NCI-H1092 treated with DMSO at 0.1 percent for 48 hours (cell line): ENCODE data around the gene C10orf120.

ENCODE experiments used
- DNase-seq: peaks from one replicate; lab custom pipeline; 2025; lab: John Stamatoyannopoulos, UW

C10orf120 gene

GRCh38 chr10:122660696-122661095, 39.0 kb downstream of the C10orf120 start:
- no peak for DNase-seq

- DNase-seq = no peak
Observed at GRCh38 chr10:122659651-122660050, 40.0 kb downstream of the C10orf120 start.

GRCh38 chr10:122659126-122659525, 40.5 kb downstream of the C10orf120 start:
- DNase-seq = no peak

DNA sequence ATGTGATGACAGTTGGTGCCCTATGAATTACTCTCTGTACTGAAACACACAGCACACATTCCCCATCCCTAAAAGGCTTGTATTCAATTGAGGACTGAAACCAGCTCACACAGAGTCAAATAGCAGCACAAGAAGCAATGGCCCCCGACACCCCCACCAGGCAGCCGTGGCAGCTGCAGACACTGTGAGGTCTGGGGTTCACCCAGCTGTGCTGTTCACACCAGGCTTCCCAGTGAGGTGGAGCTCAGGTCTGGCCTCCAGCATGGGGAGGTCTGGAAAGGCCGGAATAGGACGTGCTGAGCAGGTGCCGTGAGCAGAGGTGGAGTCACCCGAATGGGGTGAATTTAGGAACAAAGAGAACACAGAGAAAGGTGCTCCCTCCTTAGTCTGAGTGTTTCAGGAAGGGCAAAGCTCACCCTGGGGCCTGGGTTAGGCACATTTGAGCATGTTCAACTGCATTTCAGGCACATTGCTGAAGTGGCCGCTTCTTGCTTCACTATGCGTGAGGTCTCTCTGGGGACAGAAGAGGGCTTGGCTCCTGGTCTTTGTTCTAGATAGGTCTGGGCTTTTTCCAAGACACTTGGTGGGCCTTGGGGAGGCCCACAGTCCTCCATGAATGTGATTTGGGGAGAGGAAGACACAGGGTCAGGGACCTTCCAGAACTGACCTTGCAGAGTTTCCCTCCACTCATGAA, 41.1 kb downstream of the C10orf120 start:
- DNase-seq = no peak

GRCh38 chr10:122657729-122658128, 41.9 kb downstream of the C10orf120 start:
- peak; percentile 42 for DNase-seq

GRCh38 chr10:122657255-122657654, 42.4 kb downstream of the C10orf120 start:
- no peak for DNase-seq

GRCh38 chr10:122656741-122657140, 42.9 kb downstream of the C10orf120 start:
- no peak for DNase-seq

GRCh38 chr10:122656308-122656705, 43.3 kb downstream of the C10orf120 start:
- DNase-seq = no peak

DNA sequence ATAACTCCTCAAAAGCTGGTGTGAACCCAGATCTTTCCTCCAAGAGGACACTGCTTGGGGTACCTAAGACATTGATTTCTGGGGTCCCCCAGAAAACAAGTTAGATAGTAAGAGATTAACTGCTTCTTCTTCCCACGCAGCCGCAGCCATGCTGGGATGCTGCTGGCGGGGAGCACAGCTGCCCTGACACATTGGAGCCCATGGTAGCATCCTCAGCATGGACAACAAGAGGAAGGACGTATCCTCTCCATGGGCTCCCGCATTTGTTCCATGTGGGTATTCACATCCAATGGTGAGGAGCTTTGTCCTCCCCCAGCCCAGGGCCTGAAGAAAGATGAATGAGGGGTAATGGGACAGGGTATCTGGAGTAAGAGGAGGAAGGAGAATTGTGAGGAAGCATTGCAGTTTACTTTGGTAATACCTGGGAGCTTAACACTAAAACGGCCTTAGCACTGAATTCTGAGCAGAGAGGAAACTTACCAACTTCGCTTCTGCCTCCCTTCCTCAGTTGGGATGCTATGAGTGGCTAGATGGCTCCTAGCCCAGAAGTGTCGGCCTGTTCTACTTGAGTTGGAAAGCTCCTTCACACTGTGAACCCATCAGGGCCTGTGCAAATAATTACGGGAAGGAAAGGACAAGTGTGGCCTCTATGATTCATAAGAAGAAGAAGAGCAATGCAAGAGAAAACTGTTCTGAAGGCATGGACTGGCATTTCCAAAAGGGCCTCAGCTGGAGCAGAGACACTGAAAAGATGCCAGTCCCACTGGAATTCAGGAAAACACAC, 43.9 kb downstream of the C10orf120 start:
- no peak for DNase-seq

DNA sequence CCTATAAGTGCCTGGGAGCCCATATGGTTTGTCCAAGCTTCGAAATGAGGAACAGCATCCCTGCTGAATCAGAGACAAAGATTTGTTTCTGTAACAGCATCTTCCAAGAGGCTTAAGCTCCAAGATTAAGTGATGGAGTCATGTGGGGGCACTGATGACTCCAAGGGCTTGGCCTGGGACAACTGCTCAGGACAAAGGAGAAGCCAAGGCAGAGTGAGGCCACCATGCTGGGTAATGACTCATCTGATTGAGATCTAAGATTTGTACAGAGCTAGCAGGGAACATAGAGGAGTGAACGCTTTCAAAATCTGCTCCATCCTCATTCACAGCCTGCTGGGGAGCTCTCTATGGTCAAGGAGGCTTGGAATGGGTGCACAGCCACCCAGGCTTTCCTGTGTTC, 49.3 kb downstream of the C10orf120 start:
- no peak for DNase-seq

DNA sequence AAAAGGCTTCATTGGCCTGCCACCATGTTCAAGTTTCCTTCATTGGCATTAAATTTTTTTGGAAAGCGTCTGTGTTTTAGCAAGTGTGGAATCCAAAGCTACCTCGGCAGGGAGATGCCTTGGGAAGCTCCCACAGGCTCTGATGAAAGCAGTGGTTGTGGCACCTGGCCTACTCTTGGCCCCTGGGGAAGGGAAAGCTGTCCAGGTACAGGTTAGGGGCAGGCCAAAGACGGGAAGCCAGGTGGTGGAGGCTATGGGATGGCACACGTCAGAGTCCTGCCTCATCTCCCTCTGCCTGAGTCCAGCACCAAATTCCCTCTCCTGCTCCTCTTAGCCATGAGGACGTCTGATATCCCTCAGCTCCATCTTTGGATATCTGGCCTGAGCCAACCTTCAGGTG, 49.7 kb downstream of the C10orf120 start:
- no peak for DNase-seq

GRCh38 chr10:122648599-122649428, 50.8 kb downstream of the C10orf120 start:
- peak; percentile 40 for DNase-seq
